Measurements from ENCODE around the gene KYNU.

Gene KYNU

GRCh38 chr2:142973160-142973821, 95.8 kb downstream of the KYNU start:
- no peak for DNase-seq

- no peak for DNase-seq
Measured at GRCh38 chr2:142973822-142974207, 96.4 kb downstream of the KYNU start.

GRCh38 chr2:142974288-142975024, 97.0 kb downstream of the KYNU start:
- DNase-seq: no peak

DNA sequence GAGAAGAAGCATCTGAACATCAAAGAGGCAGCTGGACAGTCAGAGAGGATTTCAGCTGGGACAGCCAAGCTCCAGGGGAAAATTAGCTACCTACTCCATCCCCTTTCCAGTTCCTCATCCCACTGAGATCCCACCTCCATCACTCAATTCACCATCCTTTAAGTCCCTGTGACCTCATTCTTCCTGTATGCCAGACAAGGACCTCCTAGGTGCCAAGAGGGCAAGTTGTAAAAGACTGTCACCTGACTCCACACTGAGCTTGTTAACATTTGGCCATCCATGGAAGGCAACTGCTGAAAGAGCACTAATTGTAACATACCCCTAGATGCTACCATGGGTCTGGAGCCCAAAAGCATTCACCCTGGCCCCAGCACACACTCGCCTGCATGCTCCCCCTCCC, 97.8 kb downstream of the KYNU start:
- no peak for DNase-seq

DNA sequence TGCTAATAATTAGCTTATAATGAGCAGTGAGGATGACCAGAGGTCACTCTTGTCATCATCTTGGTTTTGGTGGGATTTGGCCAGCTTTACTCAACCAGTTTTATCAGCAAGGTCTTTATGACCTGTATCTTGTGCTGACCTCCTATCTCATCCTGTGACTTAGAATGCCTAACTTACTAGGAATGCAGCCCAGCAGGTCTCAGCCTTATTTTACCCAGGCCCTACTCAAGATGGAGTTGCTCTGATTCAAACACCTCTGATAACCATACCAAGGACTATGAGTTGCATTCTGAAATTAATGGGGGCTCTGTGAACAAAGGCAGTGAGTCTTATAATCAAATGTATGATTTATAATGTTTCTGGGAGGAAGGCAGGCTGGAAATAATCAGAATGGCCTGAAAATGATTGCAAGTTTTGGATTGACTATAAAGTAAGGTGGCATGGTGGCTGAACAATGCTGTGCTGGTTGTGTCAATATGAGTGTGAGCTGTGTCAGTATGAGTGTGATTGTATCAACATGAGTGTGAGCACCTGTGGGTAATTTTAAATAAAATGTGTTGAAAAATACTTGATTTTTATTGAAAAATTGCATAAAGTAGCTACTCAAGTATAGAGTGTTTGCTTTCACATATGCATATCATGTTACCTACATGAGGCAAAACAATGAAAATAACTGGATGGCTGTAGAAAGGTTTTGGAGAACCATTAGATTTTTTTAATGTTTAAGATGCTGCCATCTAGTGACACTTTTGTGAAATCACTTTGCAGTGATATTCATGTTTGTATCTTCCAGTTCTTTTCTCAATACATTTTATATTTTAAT, 103.0 kb downstream of the KYNU start:
- peak; percentile 39 for DNase-seq

- DNase-seq: no peak
Measured at GRCh38 chr2:142981069-142981378, 103.6 kb downstream of the KYNU start.

DNA sequence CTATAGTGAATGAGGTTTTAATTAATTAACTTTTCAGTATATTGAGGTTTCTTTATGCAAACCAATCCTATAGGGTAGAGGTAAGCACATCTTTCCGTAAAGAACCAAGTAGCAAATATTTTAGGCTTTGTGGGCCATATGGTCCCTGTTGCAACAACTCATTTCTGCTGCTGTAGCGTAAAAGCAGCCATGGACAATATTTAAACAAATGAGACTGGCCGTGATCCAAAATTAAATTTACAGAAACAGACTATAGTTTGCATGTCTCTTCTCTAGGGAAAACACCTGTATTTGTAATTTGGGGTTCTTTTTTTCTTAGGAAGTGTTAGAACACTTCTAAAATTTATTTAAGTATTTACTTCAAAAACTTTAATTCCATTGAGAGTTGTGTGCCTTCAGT, 104.3 kb downstream of the KYNU start:
- no peak for DNase-seq

GRCh38 chr2:142983174-142983573, 105.7 kb downstream of the KYNU start:
- DNase-seq: no peak

- no peak for DNase-seq
Measured at GRCh38 chr2:142984657-142985056, 107.2 kb downstream of the KYNU start.

GRCh38 chr2:142987044-142987443, 109.6 kb downstream of the KYNU start:
- no peak for DNase-seq

DNA sequence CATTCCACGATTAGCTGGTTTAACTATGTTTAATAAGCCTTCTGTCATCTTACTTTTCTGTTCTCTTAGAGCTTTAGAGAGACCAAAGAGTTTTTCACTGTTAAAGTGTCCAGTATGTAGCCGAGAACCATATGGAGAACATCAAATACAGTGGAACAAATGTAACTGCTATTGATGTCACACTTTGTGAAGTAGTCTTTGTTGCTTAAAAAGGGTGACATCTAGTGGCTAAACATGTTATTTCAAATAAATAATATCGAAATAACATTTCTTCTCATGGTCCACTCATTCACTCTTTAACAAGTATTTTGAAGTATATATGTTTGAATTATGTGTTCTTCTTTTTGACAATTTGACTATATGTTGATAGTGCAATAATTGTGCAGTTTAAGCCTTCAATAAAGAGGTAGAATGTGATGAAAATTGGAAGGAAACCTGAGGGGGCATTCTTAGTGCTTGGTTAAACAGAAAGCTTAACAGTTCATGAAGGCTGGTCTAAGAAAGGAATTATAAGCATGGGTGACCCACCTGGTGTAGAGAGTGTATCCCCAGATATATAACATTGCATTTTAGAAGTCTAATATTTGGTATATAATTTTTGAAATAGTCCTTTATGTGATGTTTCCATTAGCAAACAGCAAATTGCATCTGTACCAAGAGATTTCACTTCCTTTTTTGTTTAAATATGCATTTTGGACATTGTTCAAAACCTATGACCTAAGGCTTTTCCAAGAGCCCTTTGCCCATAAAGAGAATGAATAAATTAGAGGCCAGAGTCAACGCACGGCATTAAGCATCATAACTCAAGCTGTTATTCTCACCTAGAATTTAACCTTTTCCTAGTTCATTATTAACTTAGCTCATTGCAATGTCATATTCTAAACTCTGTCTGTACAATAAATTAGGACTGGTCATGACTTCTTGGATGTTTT, 112.1 kb downstream of the KYNU start:
- DNase-seq: peak; percentile 12

DNA sequence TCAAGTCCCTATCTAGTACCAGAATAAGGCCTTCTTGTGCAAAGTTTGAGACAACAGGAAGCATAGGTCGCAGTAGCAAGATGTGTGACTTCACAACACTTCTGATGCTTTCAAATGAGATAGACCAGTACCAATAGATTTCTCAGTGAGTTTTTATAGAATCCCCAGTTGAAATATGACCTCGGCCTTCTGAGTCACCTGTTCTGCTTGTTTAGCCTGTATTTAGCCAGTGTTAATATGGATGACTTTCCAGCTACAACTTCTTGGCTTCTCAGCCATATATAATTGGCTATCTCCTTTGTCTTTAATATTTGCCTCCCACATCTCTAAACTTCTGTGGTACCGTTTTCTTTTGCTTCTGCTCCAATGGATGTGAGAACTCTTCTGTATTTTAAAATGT, 113.8 kb downstream of the KYNU start:
- DNase-seq: no peak

DNA sequence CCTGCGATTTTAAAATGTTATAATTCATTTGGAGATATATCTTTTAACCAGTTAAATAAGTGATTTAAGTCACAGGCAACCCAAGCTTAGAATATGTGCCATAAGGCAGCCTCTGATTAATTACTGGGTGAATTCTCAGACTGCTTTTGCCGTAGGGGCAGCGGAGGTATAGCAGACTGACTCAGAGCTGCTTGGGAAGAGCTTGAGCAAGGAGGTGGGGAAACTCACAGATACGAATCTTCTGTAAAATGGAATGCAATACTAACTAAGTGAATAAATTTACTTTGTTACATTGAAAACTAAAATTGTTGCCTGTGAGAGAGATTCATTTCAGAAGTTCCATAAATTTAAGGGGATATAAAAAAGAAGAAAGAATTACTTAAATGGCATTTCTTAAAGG, 115.4 kb downstream of the KYNU start:
- DNase-seq: no peak

DNA sequence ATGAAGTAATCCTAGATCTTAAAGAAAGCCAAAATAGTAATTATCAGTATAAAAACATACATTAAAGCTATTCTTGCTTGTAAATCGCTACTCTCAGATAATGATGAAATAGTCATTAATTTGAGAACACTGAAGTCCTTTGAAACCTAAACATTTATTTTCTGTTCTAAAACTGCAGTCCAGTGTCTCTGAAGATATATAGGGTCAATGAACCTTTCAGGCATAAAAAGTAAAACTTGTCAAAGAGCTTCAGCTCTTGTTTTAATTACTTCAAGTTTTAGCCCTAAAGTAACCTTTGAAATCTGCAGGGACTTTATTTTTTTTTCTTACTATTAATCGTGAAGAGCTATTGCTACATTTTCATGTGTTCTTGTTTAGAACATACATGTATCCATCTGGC, 116.3 kb downstream of the KYNU start:
- DNase-seq: no peak

DNA sequence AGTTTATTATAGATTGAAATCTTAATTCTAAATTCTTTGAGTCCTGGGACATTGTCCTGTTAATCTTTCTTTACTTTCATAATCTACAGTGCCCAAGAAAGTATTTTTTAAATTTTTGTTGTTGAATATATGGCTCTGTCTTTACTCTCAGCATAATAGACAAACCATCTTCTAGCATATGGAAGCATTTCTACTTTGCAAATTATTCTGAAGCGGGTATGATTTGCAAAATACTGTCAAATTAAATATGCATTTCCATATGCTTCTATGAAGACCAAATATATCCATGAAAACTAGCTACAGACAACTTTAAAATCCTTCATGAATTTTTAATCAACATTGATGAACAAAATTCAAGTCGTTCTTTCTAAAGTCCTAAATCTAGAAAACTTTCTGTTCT, 117.2 kb downstream of the KYNU start:
- DNase-seq: no peak

- DNase-seq: no peak
Measured at GRCh38 chr2:142997231-142997630, 119.8 kb downstream of the KYNU start.

DNA sequence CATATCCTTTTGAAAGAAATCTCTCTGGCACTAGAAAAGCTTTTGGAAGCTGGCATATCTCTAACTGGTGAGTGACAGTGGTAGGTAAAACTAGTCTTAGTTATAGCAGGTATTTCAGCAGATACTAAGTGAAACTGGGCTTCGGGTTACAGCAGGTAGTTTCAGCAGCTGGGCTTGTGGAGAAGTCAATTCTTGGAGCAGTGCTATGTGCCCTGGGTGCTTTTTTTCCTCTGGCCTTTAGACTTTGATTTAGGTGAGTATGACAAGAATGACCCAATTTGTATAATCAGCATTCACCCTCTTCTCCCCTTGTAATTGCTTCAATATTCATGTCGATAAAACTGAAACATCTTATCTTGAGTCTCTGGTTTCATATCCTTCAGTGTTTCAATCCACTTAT, 123.1 kb downstream of the KYNU start:
- no peak for DNase-seq

- no peak for DNase-seq
Measured at GRCh38 chr2:143001501-143001900, 124.0 kb downstream of the KYNU start.

DNA sequence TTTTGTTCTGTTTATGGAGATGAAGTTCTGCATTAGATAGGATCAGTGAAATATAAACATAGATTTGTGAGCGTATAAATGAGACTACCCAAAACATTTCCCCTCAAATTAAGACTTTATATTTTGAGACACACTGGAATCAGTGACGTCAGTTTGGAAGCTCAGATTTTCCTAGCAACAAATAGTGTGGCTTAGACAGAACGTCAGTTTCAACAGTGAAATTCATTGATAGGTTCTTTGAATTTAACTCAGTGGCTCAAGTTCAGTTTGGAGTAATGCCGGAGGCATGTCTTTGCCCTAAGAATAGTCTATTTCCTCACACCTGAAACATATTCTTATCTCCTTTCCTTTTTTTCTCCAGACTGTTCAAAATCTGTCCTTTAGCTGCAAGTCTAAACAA, 138.2 kb downstream of the KYNU start:
- no peak for DNase-seq

DNA sequence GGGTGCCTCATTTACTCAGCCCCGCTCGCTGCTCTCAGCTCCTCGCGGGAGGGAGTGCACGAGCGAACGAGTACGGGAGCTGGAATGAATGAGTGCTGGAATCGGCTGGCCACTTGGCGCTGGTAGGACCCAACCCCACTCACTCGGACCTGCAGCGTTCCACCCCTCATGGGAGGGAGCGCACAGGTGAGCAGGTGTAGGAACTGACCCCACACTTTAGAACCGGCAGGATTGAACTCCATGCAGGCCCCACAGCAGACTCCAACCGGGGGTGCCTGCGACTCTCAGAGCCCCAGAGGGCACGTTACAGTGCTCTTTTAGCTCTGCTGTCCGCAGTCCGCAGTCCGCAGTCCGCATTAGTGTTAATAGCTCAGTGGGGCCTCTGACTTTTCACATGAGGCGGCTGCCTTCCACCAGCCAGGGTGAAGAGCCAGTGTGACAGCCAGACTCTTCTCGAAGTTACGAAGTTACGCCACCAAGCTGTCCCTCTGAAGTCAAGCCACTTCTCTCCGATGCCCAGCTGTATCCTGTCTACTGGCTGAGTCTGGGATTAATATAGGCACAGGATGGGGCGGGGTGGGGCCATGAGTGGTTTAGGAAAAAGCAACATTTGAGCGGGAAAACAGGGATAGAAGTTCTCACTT, 149.1 kb downstream of the KYNU start:
- DNase-seq: no peak

GRCh38 chr2:143029141-143029540, 151.7 kb downstream of the KYNU start:
- no peak for DNase-seq

- no peak for DNase-seq
Measured at GRCh38 chr2:143030127-143030526, 152.7 kb downstream of the KYNU start.

All from NCI-H2171 (cell line).